Gastrocnemius medialis (tissue), 4 donors: ENCODE data around the gene EP400.

Experiments
- CTCF ChIP-seq, 5 experiments: fragments of 450-650 bp in 3 of 5; fragments of 200-600 bp in 2 of 5; sonication (generic) in 2 of 5; IDR thresholded peaks in 4 of 5; conservative IDR thresholded peaks in 1 of 5; 1 replicate in 4 of 5; 2 replicates in 1 of 5; pipeline ENCODE4 v1.5.1; 2016 to 2019; ENCODE audit warnings: antibody characterized with exemption in 5 of 5, mild to moderate bottlenecking in 3 of 5, moderate library complexity in 3 of 5
- POLR2A ChIP-seq, 2 donors: fragments of 450-650 bp; IDR thresholded peaks; one replicate each; pipeline ENCODE4 v1.6.1; 2017; ENCODE audit warnings: antibody characterized with exemption in 2 of 2, mild to moderate bottlenecking in 2 of 2, moderate library complexity in 2 of 2

DNA sequence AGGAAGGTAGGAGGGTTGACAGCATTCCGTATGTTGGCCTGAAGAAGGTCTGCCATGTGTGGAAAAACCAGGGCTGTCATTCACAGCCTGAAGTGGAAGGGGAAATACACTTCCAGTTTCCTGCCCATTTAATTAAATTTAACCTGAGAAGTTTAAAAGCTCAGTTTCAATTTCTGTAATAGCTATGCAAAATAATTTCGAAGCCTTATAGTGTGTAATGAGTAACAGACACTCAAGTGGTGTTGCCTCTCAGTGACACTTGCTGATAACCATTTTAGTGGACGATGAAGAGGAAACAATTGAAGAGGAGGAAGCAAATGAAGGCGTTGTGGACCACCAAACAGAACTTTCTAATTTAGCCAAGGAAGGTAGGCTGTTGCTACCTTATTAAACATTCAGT, 44.8 kb downstream of the EP400 start:
- no peak for TF ChIP-seq CTCF (IDR thresholded peaks at IDR 0.05 in 4 of 5, conservative IDR thresholded peaks at IDR 0.05 in 1 of 5)
- no peak for TF ChIP-seq POLR2A (IDR thresholded peaks at IDR 0.05)
